Kidney tubule cell (primary cell): ENCODE data around the gene GPRC5B.

Source experiments
- DNase-seq: peaks from one replicate; pipeline ENCODE4 v3.0.0-alpha.2; 2018; ENCODE audit warnings: low spot score

GPRC5B gene

GRCh38 chr16:19872179-19872863 lies 12.3 kb downstream of the GPRC5B start:
- no peak for DNase-seq

GRCh38 chr16:19871721-19872120 lies 12.9 kb downstream of the GPRC5B start:
- DNase-seq: no peak

DNA sequence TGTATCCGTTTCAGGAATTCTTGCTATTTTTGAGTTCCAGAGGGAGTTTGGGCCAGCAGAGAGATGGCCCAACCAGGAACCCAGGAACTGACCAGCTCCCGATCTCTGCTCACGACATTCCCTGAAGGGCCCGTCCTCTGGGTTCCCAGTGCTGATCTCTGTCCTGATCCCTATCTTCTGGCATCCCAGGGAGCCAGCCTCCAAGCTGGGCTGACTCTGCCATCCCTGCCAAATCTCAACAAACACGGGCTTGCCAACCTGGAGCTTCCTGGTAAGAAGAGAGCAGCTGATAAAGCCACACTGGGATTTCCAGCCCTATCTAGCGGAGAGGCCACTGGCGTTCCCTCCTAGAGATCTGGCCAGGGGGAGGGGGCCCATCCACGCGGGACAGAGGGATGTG lies 16.2 kb downstream of the GPRC5B start:
- no peak for DNase-seq

GRCh38 chr16:19864566-19864965 lies 20.1 kb downstream of the GPRC5B start:
- no peak for DNase-seq

- DNase-seq: no peak
Measured at GRCh38 chr16:19863990-19864389, 20.7 kb downstream of the GPRC5B start.

DNA sequence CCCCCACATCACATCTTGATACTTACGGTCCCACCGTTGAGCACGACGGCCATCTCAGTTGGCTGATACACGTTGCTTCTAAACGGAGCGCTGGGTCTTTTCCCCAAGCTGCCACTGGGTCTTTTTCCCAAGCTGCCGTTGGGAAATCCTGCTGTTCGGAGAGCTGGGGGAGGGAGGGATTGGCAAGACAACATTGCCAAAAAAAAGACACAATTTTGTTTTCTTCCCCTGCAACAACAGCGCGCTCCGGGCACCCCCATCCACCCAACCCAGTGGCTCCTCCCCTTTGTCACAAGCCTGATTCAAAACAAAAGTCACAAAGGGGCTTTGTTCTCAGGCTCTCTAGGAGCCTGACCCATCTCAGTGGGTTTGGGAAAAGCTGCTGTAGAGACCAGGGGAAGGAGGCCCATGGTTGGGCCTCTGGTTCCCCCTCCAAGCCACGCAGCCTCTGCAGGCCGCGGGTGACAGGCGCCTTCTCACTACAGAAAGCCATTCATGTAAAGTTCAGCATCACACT lies 22.8 kb downstream of the GPRC5B start:
- DNase-seq: no peak

DNA sequence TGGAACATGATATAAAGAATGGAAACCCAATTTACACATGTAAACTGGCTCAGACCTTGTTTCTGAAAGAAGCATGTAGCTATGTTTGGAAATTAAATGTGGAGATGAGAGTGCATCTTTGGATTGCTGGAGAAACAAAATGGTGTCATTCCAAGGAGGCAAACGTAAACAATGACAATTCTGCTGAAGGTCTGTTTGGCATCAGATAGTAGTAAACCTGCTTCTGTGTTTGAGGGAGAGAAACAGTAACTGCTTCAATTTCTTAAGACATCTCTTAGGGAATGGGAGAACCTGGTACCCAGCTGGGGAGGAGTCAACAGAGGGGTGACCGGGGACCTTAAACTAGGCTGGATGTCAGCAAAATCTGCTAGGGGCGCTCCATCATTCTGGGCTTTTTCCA lies 23.5 kb downstream of the GPRC5B start:
- no peak for DNase-seq

DNA sequence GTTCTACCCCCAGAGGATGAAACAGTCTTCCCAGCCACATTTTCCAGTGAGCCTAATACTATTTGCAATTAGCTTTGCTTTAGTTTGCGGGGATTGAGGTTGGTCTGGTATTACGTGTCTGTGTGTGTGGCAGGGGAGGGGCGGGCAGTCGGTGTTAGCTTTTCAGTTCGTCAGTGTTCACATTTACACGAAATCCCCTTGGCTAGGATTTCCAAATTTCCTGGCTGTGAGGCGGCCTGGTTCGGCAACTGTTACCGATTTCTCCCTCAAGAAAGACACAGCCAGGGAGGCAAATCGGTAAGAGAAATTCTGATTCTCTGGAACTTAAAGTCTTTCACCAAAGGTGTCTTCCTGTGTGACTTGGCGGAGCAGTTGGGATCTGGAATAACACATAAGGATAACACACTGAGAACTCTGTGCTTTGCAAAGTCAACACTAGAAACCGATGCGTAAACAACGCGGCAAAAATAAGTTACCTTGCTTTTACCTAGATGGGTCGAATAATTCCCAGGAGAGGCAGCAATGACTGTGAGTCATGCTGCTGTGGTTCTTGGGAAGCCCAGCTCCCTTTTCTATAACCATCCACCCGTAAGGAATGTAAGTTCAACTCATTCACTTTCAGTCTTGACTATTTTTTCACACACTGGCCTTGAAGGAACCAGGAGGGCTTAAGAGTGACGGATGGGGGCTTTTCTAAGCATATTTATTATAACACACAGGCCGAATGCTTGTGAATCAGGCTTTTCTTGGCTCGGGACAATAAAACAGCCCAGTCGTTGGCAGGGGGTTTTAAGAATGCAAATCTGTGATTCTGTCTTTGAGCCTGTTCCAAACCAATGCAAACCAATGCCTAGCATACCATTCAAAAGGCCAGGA lies 24.2 kb downstream of the GPRC5B start:
- peak; percentile 86 for DNase-seq

DNA sequence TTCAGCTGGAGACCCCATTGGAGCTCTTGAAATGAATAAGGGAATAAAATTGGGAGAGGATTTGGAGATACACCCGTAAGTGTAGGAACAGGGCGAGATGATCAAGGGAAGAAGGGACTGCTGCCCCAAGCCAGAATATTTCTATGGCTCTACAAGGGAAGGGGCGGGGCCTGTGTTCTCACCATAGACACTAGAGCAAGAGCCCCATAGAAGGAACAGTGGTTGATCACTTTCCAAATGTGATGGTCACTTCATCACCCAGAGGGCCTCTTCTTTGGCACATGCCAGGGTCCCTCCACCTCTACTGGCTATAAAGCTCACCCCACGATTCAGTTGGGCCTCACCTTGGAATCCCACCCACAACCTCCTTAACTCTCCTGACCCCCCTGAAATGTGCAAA lies 25.0 kb downstream of the GPRC5B start:
- no peak for DNase-seq

DNA sequence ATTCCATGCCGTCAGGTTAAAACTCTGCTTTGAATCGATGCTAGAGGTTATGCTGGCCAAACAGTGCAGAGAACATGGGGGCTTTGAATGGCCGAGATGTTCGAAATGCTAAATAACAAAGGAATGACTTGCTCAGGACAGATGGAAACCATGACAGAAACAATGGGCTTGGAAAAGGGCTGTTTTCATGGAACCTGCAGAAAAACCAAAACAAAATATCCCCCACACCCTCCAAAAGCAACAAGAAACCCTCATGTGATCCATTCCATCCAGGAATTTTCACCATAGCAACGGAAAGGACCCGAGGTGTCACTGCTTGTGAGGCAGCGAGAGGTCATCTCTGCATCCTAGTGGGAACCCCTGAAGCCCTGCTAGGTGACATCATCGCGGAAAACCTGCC lies 25.5 kb downstream of the GPRC5B start:
- no peak for DNase-seq

- DNase-seq: no peak
Measured at GRCh38 chr16:19858340-19859018, 26.2 kb downstream of the GPRC5B start.

GRCh38 chr16:19857593-19858339 lies 26.9 kb downstream of the GPRC5B start:
- no peak for DNase-seq

DNA sequence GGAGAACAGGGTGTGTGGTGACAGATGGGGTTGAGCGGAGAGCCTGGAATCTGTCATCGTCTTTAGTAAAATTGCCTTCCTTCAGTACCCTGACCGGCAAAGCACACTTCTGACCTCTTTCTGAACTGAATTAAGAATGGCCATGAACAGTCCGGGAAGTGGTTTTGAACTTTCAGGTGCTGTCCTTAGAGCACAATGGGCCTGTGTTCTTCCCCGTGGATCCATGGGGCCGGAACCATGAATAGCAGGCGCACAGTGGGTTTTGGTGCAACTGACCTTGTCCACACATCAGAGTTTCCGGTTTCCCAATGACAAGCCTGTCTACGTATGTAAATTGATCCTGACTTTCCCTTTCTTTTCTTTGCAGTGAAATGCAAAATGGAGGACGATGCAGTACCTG lies 28.5 kb downstream of the GPRC5B start:
- DNase-seq: no peak

DNA sequence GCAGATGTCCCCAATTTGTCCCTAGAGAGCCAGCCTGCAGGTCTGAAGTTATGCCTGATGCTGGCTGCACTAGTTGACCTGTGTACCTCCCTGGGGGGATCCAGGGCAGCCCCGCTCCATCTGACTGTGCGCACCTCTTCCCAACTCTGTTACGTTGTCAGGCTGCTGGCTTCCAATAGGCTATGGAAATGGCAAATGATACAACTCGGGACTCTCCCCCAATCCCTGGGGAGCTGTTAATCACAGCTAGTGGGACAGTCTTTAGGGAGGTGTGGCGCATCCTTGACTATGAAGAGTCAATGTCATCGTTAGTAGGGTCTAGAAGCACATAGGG lies 30.1 kb downstream of the GPRC5B start:
- no peak for DNase-seq

DNA sequence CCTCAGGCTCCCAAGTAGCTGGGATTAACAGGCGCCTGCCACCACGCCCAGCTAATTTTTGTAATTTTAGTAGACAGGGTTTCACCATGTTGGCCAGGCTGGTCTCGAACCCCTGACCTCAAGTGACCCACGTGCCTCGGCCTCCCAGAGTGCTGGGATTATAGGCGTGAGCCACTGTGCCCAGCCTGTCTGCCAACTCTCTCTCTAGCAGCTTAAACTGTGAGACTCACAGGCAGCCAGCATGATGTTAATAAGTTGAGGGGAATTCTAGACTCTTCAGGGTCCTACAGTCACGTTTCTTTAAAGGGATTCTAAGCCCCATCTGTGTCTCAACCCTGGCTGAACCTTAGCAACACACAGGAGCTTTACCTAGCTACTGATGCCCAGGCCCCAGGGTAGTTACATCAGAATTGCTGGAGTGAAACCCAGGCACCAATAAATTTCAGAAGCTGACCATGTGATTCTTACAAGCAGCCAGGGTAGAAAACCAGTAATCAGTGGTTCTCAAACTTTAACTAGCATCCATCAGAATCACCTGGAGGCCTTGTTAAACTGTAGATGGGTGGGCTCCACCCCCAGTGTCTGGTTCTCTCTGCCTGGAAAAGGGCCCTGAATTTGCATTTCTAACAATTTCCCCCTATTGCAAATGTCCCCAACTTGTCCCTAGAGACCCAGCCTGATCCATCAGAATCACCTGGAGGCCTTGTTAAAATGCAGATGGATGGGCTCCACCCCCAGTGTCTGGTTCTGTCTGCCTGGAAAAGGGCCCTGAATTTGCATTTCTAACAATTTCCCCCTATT lies 30.7 kb downstream of the GPRC5B start:
- DNase-seq: peak; percentile 17

DNA sequence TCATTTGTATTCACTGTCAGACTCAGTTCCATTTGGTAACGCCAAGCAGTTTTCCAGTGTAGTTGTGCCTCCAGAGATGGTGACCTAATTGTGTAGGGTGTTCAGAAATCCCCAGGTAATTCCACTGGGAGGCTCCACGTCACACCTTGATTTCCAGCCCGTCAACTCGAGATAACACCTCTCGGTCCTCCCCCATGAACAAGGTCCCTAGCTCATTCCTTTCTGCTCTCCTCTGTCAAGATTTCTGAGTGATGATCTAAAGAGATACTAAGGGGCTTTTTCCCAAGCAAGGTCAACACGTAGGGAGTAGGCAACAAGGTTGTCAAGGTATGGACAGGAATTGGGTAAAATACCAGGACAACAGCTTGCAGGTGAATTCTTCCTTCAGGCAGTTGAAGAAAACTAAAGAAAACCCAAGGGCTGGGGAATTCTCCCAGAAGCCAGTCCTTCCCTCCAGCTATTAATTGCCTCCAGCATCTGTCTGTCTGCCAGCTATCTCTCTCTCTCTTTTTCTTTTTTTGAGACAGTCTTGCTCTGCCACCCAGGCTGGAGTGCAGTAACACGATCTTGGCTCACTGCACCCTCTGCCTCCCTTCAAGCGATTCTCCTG lies 31.4 kb downstream of the GPRC5B start:
- DNase-seq: no peak

- no peak for DNase-seq
Measured at GRCh38 chr16:19851476-19851875, 33.2 kb downstream of the GPRC5B start.

DNA sequence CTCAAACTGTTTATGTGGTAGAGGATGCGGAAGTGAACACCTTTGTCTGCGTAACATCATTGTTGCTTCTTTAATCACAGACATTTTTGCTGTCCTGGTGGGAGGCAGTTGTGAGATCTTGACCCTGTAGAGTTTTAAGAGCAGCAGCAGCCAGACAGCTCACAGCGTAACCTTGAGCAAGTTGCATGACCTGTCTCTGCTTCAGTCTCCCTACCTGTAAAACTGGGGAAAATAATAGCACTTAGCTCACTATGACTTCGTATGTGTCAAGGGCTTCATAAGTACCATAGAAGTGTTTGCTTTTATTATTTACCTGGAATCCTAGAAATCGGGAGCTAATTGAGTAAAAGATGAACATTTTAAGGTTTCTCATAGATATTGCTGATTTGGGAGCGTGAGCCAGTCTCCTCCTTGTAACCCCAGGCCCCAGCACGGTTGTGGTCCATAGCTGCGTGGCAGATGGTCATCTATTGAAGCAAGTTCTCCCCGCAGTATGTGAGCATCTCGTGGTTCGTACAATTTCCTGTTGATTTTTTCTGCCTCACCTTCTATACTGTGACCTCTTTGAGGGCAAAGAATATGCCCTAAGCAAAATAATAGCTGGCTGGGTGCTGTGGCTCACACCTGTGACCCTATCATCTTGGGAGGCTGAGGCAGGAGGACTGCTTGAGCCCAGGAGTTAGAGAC lies 34.4 kb downstream of the GPRC5B start:
- DNase-seq: no peak

- no peak for DNase-seq
Measured at GRCh38 chr16:19848756-19849155, 35.9 kb downstream of the GPRC5B start.

DNA sequence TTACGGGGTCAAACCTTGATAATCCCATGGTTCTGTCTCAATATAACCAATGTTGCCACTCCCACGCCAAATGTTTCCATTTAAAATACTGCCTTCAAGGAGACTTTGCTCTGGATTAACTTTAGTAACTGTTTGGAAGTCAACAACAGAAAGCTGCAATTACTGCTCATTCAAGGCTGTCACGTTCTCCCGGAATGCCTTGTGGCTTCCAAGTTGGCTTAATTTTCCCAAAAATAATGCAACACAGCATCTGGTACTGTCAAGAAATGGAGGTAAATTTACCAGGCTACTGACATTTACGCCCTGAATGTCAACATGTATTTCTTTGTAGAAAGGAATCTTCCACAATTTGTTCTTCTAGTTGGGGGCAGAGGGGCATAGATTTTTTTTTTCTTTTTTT lies 38.2 kb downstream of the GPRC5B start:
- DNase-seq: no peak
